GM12872 (cell line): ENCODE data around the gene KCNJ14.

Source experiments
- TF ChIP-seq, protein P1 (sequence below): IDR thresholded peaks from 3 replicates; pipeline ENCODE4 v1.5.1; 2011; ENCODE audit warnings: low read depth, mild to moderate bottlenecking, low read length, moderate library complexity; ENCODE audit not compliant: insufficient read depth

Gene KCNJ14

DNA sequence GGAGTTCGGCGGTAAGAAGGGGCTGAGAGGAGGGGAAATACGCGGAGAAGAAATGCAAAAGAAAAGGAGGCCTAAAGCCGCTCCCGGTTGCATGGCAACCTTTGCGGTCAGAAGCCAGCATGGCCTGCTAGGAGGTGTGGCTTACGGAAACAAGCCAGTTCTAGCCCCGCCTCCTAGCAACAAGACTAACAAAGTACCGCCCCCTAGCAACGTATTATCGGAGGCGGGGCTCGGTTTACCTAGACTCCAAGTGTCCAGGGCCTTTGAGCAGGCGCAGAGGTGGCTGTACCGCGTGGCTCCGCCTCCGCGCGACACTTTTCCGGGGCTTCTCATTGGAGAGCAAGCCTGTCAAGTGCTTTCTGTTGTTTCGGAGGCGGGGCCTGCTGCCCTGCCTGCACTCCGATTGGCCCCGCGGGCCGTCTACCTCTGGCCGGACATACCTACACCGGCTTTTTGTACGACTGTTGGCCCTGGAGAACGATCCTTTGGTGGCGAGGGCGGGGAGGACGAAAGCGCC, 13.5 kb downstream of the KCNJ14 start:
- TF ChIP-seq, protein P1, sequence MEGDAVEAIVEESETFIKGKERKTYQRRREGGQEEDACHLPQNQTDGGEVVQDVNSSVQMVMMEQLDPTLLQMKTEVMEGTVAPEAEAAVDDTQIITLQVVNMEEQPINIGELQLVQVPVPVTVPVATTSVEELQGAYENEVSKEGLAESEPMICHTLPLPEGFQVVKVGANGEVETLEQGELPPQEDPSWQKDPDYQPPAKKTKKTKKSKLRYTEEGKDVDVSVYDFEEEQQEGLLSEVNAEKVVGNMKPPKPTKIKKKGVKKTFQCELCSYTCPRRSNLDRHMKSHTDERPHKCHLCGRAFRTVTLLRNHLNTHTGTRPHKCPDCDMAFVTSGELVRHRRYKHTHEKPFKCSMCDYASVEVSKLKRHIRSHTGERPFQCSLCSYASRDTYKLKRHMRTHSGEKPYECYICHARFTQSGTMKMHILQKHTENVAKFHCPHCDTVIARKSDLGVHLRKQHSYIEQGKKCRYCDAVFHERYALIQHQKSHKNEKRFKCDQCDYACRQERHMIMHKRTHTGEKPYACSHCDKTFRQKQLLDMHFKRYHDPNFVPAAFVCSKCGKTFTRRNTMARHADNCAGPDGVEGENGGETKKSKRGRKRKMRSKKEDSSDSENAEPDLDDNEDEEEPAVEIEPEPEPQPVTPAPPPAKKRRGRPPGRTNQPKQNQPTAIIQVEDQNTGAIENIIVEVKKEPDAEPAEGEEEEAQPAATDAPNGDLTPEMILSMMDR, result no peak

DNA sequence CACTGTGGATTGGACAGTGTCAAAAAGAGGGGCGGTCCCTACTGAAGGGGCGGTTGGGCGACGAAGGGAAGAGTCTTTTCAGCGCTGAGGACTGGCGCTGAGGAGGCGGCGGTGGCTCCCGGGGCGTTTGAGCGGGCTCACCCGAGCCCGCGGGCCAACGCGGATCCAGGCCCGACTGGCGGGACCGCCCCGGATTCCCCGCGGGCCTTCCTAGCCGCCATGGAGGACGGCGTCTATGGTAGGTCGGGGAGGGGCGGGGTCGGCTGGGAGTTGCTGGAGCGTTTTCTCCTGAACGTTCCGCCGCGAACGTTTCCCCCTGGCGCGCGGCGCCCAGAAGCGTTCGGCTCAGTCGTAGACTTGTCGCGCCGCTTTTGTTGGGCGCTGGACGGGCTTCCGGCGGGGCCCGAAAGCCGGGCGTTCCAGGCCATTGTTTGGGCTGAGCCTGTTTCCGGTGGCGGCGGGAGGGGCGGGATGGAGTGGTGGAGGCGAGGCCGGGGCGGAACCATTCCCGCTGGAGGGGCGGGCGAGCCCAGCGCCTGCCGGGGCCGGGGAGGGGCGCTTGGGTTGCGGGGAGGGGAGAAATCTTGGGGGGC, 14.0 kb downstream of the KCNJ14 start, which contains the start of gene CYTH2:
TSS of gene CYTH2 (plus strand) at position 81 of the 593 bp plus-strand sequence. CDS start at position 220, 139 bp downstream.
- TF ChIP-seq, protein P1, result no peak

DNA sequence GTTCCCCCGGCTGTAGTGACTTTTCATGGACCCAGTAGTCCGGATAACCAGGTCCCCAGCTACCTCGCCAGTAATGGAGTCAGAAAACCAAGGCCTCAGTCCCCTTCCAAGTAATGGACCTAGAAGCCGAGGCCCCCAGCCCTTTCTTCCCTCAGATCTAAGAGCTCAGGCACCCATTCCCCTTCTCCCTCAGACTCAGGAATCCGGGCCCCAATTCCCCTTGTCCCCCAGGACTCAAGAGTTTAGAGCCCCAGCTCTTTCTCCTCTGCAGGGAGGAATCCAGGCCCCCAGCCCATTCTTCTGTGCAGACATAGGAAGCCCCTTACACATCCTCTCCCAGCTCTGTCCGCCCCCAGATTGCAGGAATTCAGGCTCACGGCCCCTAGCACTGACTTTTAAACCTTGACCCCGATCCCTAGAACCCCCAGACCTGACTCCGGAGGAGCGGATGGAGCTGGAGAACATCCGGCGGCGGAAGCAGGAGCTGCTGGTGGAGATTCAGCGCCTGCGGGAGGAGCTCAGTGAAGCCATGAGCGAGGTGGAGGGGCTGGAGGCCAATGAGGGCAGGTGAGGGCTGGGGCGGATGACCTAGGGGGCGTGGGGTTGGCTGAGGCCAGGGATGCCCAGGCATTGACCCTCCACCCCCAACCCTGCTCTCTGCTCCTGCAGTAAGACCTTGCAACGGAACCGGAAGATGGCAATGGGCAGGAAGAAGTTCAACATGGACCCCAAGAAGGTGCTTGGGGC, 14.7 kb downstream of the KCNJ14 start:
- TF ChIP-seq, protein P1, result no peak

DNA sequence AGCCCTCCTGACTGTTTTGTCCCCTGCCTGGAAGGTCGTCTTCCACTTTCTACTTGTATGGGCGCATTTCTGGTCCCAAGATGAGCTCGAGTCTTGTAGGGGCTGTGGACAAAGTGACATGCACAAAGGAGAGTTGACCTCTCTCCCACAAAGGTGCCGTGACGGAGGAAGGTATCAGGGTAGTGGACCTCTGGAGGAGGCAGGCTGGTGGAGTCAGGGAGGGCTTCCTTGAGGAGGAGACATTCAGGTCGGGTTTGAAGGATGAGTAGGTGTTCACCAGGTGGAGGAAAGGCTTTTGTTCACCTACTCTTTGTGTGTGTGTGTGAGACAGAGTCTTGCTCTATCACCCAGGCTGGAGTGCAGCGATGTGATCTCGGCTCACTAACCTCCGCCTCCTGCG, 15.5 kb downstream of the KCNJ14 start:
- TF ChIP-seq, protein P1, result no peak

- TF ChIP-seq, protein P1, result no peak
These were observed 16.5 kb downstream of the KCNJ14 start for GRCh38 chr19:48471836-48472235.

DNA sequence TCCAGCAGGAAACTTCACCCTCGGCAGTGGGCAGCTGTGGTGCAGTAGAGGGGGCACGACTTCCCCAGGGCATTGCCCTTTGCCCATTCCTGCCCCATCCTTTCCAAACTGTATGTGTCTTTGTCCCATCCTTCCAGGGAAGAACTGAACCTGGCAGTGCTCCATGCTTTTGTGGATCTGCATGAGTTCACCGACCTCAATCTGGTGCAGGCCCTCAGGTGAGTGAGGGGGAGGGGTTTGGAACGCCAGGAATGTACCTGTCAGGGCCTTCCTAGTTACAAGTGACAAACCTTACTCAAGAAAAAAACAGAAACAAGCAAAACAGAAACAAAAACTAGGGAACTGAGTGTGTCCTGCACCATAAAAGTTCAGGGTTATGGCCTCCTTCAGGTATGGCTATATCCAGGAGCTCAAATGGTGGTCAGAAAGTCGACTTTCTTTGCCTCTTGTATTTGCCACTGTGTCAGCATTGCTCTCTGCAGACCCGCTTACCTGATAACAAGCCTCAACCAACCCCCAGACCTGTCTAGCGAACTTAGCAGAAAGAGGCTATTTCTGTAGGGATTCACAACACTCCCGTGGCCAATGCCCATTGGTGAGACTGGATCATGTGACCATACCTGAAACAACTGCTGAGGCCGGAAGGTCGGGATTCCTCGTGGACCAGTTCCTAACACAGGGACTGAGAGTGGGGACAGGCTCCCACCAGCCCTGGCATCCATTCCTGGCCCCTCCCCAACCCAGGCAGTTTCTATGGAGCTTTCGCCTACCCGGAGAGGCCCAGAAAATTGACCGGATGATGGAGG, 18.0 kb downstream of the KCNJ14 start:
- TF ChIP-seq, protein P1, result no peak

DNA sequence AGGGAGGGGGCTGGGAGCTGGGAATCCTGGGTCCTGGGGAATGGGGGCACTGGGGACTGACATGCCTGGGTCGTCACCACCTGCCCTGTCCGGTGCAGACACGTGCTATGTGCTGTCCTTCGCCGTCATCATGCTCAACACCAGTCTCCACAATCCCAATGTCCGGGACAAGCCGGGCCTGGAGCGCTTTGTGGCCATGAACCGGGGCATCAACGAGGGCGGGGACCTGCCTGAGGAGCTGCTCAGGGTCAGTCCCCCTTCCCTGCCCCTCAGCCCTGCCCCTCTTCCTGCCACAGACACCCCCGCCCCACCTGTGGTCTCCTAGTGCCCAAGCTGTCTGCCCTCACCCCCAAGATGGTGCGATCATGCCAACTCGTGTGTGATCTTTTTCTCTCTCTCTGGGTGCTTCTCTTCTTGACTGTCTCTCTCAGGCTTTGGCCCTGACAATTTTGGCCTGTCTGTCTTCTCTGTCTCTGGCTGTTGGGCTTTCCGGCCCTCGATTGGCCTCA, 18.8 kb downstream of the KCNJ14 start:
- TF ChIP-seq, protein P1, result no peak
